Endothelial cell of umbilical vein (primary cell): Measurements from ENCODE around the gene KIFC1. TPM values are rescaled to one million over a fixed set of nuclear protein-coding genes. Genes with fewer than 3 reads are reported as not detected.

Source experiments
- BruUV-seq: library from RNA; stranded (reverse); fragments of 400-500 nt; replicated peaks from 2 replicates; lab custom pipeline; 2021; lab: Mats Ljungman, UMichigan
- CTCF ChIA-PET: fragments of 300-600, 350-600 bp; sonication (Branson Sonifier 250); formaldehyde crosslinking; loops from one replicate; lab custom pipeline; 2021; ENCODE audit warnings: antibody characterized with exemption, inconsistent platforms; lab: Charles Lee
- POLR2A ChIA-PET: fragments of 300-600, 350-600 bp; sonication (Branson Sonifier 250); formaldehyde crosslinking; loops from one replicate; lab custom pipeline; 2021; ENCODE audit warnings: antibody characterized with exemption, inconsistent platforms; lab: Charles Lee
- DNase-seq: peaks from one replicate; pipeline ENCODE4 v3.0.0-alpha.2; 2011; ENCODE audit warnings: low read depth, low spot score
- FAIRE-seq: peaks from 2 replicates; lab custom pipeline; 2011; peaks lifted over from hg19 to GRCh38; lab: Jason Lieb, UNC
- H2AFZ ChIP-seq: 2 replicates; pipeline ENCODE4 v1.6.0; 2012; ENCODE audit warnings: low read depth, low read length, control low read depth, inconsistent platforms
- H3K27ac ChIP-seq: 2 replicates; pipeline ENCODE4 v1.5.1; 2011; ENCODE audit warnings: low read depth, mild to moderate bottlenecking, control low read depth, low read length, moderate library complexity; ENCODE audit not compliant: insufficient read depth
- H3K27me3 ChIP-seq, 2 experiments: 2 replicates each; pipeline versions ENCODE4 v1.6.0 to v1.6.1; 2011; ENCODE audit warnings: low read length in 2 of 2, mixed read lengths in 1 of 2; ENCODE audit not compliant: control insufficient read depth in 2 of 2, insufficient read depth in 2 of 2
- H3K36me3 ChIP-seq, 2 experiments: 2 replicates in 1 of 2; 3 replicates in 1 of 2; pipeline ENCODE4 v1.5.1; 2011; ENCODE audit warnings: low read length in 2 of 2, mild to moderate bottlenecking in 1 of 2, moderate library complexity in 1 of 2; ENCODE audit not compliant: control insufficient read depth in 2 of 2, insufficient read depth in 2 of 2; ENCODE audit errors: extremely low read depth in 1 of 2
- H3K4me1 ChIP-seq: 3 replicates; pipeline ENCODE4 v1.5.1; 2011; ENCODE audit warnings: mild to moderate bottlenecking, low read length; ENCODE audit not compliant: control insufficient read depth, insufficient read depth; ENCODE audit errors: extremely low read depth
- H3K4me2 ChIP-seq: 2 replicates; pipeline ENCODE4 v1.6.1; 2011; ENCODE audit warnings: low read length, control low read depth, mixed read lengths; ENCODE audit not compliant: insufficient read depth
- H3K4me3 ChIP-seq, 3 experiments: fragments of 200-600 bp in 1 of 3; sonication (generic), shearing (Covaris generic) in 1 of 3; replicated peaks in 1 of 3; 2 replicates each; pipeline ENCODE4 v1.5.1; 2011 to 2016; ENCODE audit warnings: control low read depth in 3 of 3, low read length in 3 of 3, mild to moderate bottlenecking in 2 of 3, inconsistent platforms in 1 of 3, low read depth in 1 of 3, moderate library complexity in 1 of 3; ENCODE audit not compliant: insufficient read depth in 1 of 3
- H3K79me2 ChIP-seq: 2 replicates; pipeline ENCODE4 v1.6.0; 2012; ENCODE audit warnings: low read length, inconsistent platforms; ENCODE audit not compliant: control insufficient read depth, insufficient read depth
- H3K9ac ChIP-seq: replicated peaks from 2 replicates; pipeline ENCODE3; 2011; ENCODE audit warnings: low read length, control low read depth; ENCODE audit not compliant: insufficient read depth; ENCODE audit errors: extremely low read depth
- H3K9me1 ChIP-seq: replicated peaks from 3 replicates; pipeline ENCODE4 v1.6.0; 2011; ENCODE audit warnings: mild to moderate bottlenecking, low read length; ENCODE audit not compliant: control insufficient read depth, insufficient read depth; ENCODE audit errors: extremely low read depth
- H3K9me3 ChIP-seq: replicated peaks from 2 replicates; pipeline ENCODE4 v1.5.1; 2012; ENCODE audit warnings: low read length, inconsistent platforms; ENCODE audit not compliant: control insufficient read depth, insufficient read depth
- H4K20me1 ChIP-seq: replicated peaks from 2 replicates; pipeline ENCODE3; 2011; ENCODE audit warnings: mild to moderate bottlenecking, low read length; ENCODE audit not compliant: control insufficient read depth, insufficient read depth; ENCODE audit errors: extremely low read depth
- EZH2 ChIP-seq: IDR thresholded peaks from 2 replicates; pipeline ENCODE4 v1.6.1; 2012; ENCODE audit warnings: borderline replicate concordance, low read depth, mild to moderate bottlenecking, moderate library complexity, low read length, inconsistent platforms; ENCODE audit not compliant: severe bottlenecking
- FOS ChIP-seq: IDR thresholded peaks from 2 replicates; pipeline ENCODE4 v1.6.1; 2011; ENCODE audit warnings: mild to moderate bottlenecking, low read length, moderate library complexity, borderline replicate concordance; ENCODE audit not compliant: insufficient read depth
- GATA2 ChIP-seq: IDR thresholded peaks from 2 replicates; pipeline ENCODE4 v1.7.0; 2011; ENCODE audit warnings: low read depth, mild to moderate bottlenecking, moderate library complexity, mixed read lengths, low read length; ENCODE audit not compliant: insufficient read length, insufficient read depth
- JUN ChIP-seq: IDR thresholded peaks from 2 replicates; pipeline ENCODE4 v1.6.1; 2011; ENCODE audit warnings: borderline replicate concordance, low read depth; ENCODE audit not compliant: insufficient read length, insufficient read depth
- MAX ChIP-seq: IDR thresholded peaks from 2 replicates; pipeline ENCODE4 v1.6.1; 2011; ENCODE audit not compliant: insufficient read depth, insufficient read length
- MYC ChIP-seq: IDR thresholded peaks from one replicate; pipeline ENCODE4 v1.6.1; 2011; ENCODE audit warnings: mild to moderate bottlenecking, low read depth, low read length
- POLR2A ChIP-seq: IDR thresholded peaks from 2 replicates; pipeline ENCODE4 v1.6.1; 2012; ENCODE audit warnings: low read depth, mild to moderate bottlenecking, control low read depth, low read length
- POLR2AphosphoS5 ChIP-seq: IDR thresholded peaks from 2 replicates; pipeline ENCODE4 v1.6.1; 2012; ENCODE audit warnings: low read depth, mild to moderate bottlenecking, control low read depth, low read length, moderate library complexity; ENCODE audit not compliant: insufficient read depth
- dilution Hi-C: fragments of 300-500 bp; cut with MboI; formaldehyde crosslinking; loops from one replicate; pipeline ENCODE4 v1.15.0; 2019; ENCODE audit warnings: low sequenced_read_pairs; ENCODE audit not compliant: extremely low pct_ligation_motif_present
- intact Hi-C: fragments of 100-400 bp; cut with micrococcal nuclease; formaldehyde crosslinking; loops from one replicate; pipeline ENCODE4 v1.10.0; 2022
- polyA plus RNA-seq, 4 experiments: library from polyadenylated mRNA; depleted of rRNA in 3 of 4; stranded (reverse) in 3 of 4; unstranded in 1 of 4; fragments of >200 nt; gene quantifications; 2 replicates each; pipeline versions ENCODE4 v1.2.1 to v1.2.3, GENCODE V29; 2011 to 2012; ENCODE audit warnings: missing spikeins in 1 of 4
- total RNA-seq: library from RNA; stranded (reverse); gene quantifications from 2 replicates; pipeline ENCODE4 v1.2.3, GENCODE V29; 2021
- TF ChIP-seq, protein P1 (sequence below), 2 donors: IDR thresholded peaks; 1 replicate in 1 of 2; 2 replicates in 1 of 2; pipeline ENCODE4 v1.5.1; 2011; ENCODE audit warnings: low read length in 2 of 2, mild to moderate bottlenecking in 2 of 2, moderate library complexity in 2 of 2, control low read depth in 1 of 2, inconsistent platforms in 1 of 2, low read depth in 1 of 2; ENCODE audit not compliant: insufficient read depth in 1 of 2; ENCODE audit errors: extremely low read depth in 1 of 2

KIFC1 gene
- total and polyA plus RNA-seq, 2 donors (not counting 3 experiments of a cell fraction or from before 2014, with no cell fraction given), result 39.3 to 63.4 TPM

- dilution Hi-C loops (no loop called here), intact Hi-C loops (no loop called here)
- no peak overlapping the region for H3K4me3 ChIP-seq
- peaks cover 0 to 24% of the 10 kb centered on the region in 2 experiments for H3K36me3 ChIP-seq
- no peak overlapping the region for H3K4me2 ChIP-seq
- POLR2A ChIA-PET, result no interaction called here
- H3K9ac ChIP-seq, result no peak overlapping the region
- no peaks in the 10 kb centered on the region for H3K27me3 ChIP-seq
- H3K79me2 ChIP-seq, result no peaks in the 10 kb centered on the region
- TF ChIP-seq EZH2 (no peak), MAX (no peak), POLR2A (no peak), POLR2AphosphoS5 (no peak), JUN (no peak), FOS (no peak), GATA2 (no peak), MYC (no peak)
- TF ChIP-seq, protein P1, sequence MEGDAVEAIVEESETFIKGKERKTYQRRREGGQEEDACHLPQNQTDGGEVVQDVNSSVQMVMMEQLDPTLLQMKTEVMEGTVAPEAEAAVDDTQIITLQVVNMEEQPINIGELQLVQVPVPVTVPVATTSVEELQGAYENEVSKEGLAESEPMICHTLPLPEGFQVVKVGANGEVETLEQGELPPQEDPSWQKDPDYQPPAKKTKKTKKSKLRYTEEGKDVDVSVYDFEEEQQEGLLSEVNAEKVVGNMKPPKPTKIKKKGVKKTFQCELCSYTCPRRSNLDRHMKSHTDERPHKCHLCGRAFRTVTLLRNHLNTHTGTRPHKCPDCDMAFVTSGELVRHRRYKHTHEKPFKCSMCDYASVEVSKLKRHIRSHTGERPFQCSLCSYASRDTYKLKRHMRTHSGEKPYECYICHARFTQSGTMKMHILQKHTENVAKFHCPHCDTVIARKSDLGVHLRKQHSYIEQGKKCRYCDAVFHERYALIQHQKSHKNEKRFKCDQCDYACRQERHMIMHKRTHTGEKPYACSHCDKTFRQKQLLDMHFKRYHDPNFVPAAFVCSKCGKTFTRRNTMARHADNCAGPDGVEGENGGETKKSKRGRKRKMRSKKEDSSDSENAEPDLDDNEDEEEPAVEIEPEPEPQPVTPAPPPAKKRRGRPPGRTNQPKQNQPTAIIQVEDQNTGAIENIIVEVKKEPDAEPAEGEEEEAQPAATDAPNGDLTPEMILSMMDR (IDR thresholded peaks at IDR 0.05; ENCODE audit: extremely low read depth in 1 of 2, insufficient read depth in 1 of 2, low read depth in 1 of 2, low read length in 2 of 2), result no peak
- H3K9me1 ChIP-seq, result no peaks in the 10 kb centered on the region
- no peaks in the 10 kb centered on the region for H4K20me1 ChIP-seq
- BruUV-seq, result no TSS peak
- CTCF ChIA-PET, result interaction anchor here (0.6 kb wide), 1 partner anchor 603 kb away, joined by 3 read pairs; no protein-coding TSS in a partner anchor
- FAIRE-seq, result no peak
- H3K4me1 ChIP-seq, result no peaks in the 10 kb centered on the region
- no peak overlapping the region for H3K27ac ChIP-seq
- no peak for DNase-seq
- H2AFZ ChIP-seq, result no peak overlapping the region
- no peaks in the 10 kb centered on the region for H3K9me3 ChIP-seq
Measured at GRCh38 chr6:33443025-33443424, 51.4 kb downstream of the KIFC1 start.
